Mucosa of stomach (tissue), 1 donor: ENCODE data around the gene OXA1L.
"Not testable (repeated sequence)": the region's sequence is repeated elsewhere in the genome, so short reads cannot be mapped to it uniquely, and the experiment has no call there.

ENCODE experiments used
- H3K27me3 ChIP-seq: one replicate; pipeline ENCODE4 v1.7.0; 2013; ENCODE audit warnings: mild to moderate bottlenecking, low read length; ENCODE audit not compliant: control insufficient read depth, insufficient read depth
- H3K36me3 ChIP-seq: one replicate; pipeline ENCODE4 v1.7.0; 2013; ENCODE audit warnings: low read length; ENCODE audit not compliant: control insufficient read depth, insufficient read depth
- H3K4me1 ChIP-seq: one replicate; pipeline ENCODE4 v1.7.0; 2013; ENCODE audit warnings: mild to moderate bottlenecking, low read length; ENCODE audit not compliant: control insufficient read depth, insufficient read depth
- H3K4me3 ChIP-seq: one replicate; pipeline ENCODE4 v1.7.0; 2013; ENCODE audit warnings: low read length
- H3K9ac ChIP-seq: one replicate; pipeline ENCODE4 v1.7.0; 2013; ENCODE audit warnings: mild to moderate bottlenecking, low read length, moderate library complexity
- H3K9me3 ChIP-seq: one replicate; pipeline ENCODE4 v1.7.0; 2013; ENCODE audit warnings: mild to moderate bottlenecking, low read length, moderate library complexity; ENCODE audit not compliant: control insufficient read depth
- donor health status: Pancreatic carcinoma.

Gene OXA1L

GRCh38 chr14:22805235-22805634 is 38.7 kb downstream of the OXA1L start:
- H3K4me3 ChIP-seq, H3K27me3 ChIP-seq, H3K9ac ChIP-seq, H3K4me1 ChIP-seq, H3K36me3 ChIP-seq, H3K9me3 ChIP-seq: not testable (repeated sequence)

DNA sequence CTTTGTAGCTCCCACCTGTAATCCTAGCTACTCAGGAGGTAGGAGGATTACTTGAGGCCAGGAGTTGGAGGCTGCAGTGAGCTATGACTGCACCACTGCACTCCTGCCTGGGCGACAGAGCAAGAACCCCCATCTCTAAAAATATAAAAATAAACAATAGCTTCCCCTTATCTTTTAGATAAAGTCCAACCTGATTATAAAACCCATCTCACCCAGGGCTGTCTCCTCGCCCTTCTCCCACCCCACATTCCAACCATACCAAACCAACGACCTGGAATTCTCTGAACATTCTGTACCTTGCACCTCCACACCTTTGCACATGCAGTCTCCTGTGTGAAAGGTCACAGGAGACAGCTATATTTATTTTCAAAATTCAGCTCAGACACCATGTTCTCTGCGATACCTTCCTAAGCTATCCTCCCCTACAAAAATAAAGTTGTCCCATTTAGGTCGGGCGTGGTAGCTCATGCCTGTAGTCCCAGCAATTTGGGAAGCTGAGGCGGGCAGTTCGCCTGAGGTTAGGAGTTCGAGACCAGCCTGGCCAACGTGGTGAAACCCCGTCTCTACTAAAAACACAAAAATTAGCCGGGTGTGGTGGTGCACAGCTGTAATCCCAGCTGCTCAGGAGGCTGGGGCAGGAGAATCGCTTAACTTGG is 41.1 kb downstream of the OXA1L start:
- Histone ChIP-seq H3K4me3 (no peak overlapping the region), H3K9ac (no peak overlapping the region), H3K4me1 (peaks cover 6% of the 10 kb centered on the region), H3K9me3 (no peaks in the 10 kb centered on the region), H3K36me3 (no peaks in the 10 kb centered on the region), H3K27me3 (no peaks in the 10 kb centered on the region)

DNA sequence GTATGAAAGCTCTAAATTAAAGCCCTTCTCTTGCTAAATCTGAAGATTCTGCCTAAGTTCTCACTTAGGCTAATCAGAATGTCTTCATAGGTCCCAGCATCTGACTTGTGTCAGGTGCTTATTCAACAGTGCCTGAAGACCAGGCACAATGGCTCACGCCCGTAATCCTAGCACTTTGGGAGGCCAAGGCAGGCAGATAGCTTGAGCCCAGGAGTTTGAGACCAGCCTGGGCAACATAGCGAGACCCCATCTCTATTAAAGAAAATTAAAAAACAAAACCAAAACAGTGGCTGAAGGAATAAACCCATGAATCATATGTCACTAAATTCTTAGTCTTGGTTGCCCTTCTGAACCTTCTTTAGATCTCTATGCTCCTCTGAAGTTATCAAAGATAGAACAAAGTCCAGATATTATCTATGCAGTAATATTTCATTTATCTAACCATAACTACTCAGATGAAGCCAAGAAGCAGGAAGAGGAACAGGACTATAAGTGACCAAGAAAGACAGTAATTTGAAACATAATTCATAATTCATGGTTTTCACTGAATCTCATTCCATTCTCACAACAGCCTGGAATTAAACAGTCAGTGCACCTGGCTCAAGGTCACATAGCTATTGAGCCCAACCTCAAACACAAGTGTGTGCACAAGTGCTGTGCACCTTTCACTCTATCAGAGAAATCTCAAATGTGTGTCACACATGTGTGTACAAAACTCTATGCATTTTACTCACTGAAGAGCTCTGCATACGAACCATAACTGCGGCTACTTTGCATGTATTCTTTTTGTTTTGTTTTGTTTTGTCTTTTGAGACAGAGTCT is 42.1 kb downstream of the OXA1L start:
- no peaks in the 10 kb centered on the region for H3K27me3 ChIP-seq
- H3K9me3 ChIP-seq = no peaks in the 10 kb centered on the region
- no peaks in the 10 kb centered on the region for H3K36me3 ChIP-seq
- no peak overlapping the region for H3K4me3 ChIP-seq
- peaks cover 5% of the 10 kb centered on the region for H3K4me1 ChIP-seq
- no peak overlapping the region for H3K9ac ChIP-seq

- H3K9ac ChIP-seq = no peak overlapping the region
- H3K4me3 ChIP-seq = no peak overlapping the region
- H3K4me1 ChIP-seq = peaks cover 16% of the 10 kb centered on the region
- H3K9me3 ChIP-seq = no peaks in the 10 kb centered on the region
- no peaks in the 10 kb centered on the region for H3K27me3 ChIP-seq
- no peaks in the 10 kb centered on the region for H3K36me3 ChIP-seq
Measured at GRCh38 chr14:22811722-22812121, 45.2 kb downstream of the OXA1L start.

DNA sequence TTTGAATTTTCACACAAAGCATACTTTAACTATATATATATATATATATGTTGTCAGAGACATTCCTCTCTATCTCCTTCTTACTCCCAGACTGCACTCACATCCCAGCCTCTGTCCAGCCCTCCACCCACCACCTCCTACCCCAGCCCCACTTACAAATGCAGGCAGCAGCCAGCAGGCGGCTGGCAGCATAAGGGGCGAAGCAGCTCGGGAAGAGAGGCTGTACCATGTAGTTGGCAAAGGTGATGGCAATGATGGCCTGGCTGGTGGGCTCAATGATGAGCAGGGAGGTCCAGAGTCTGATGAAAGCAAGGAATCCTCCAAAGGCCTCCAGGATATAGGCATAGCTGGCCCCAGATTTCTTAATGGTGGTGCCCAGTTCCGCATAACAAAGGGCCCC is 46.3 kb downstream of the OXA1L start:
- peaks cover 20% of the 10 kb centered on the region for H3K4me1 ChIP-seq
- no peaks in the 10 kb centered on the region for H3K27me3 ChIP-seq
- no peak overlapping the region for H3K9ac ChIP-seq
- no peak overlapping the region for H3K4me3 ChIP-seq
- no peaks in the 10 kb centered on the region for H3K9me3 ChIP-seq
- no peaks in the 10 kb centered on the region for H3K36me3 ChIP-seq

DNA sequence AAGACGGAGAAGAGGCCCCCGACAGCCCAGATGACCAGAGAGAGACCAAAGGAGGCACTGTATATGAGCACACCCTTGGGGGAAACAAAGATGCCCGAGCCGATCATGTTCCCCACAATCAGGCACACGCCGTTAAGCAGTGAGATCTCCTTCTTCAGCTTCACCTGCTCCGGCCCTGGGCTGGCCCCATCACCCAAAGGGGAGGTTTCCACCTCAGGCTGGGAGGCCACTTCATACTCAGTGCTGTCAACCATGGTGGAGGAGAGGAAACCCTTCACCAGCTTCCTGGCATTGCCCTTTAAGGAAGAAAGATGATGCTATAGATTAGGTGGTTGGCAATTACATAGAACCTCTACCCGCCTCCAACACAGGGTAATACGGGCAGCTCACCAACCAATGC is 46.7 kb downstream of the OXA1L start:
- Histone ChIP-seq H3K9ac (no peak overlapping the region), H3K4me3 (no peak overlapping the region), H3K36me3 (no peaks in the 10 kb centered on the region)

DNA sequence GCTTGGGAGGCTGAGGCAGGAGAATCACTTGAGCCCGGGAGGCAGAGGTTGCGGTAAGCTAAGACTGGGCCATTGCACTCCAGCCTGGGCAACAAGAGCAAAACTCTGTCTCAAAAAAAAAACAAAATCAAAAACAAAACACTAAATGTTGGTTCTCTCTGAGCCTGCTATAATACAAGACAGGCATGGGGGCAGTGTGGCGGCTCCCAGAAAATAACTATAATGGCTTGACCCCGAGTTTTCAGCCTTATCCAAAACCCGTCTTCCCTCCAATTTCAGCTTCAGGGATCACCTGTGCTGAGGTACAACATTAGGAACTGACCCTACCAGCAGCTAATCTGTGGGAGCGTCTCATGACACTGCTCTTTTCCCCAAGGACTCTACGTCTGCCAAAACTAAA is 47.9 kb downstream of the OXA1L start:
- Histone ChIP-seq H3K4me3 (no peak overlapping the region), H3K36me3 (no peaks in the 10 kb centered on the region), H3K9ac (no peak overlapping the region), H3K27me3 (no peaks in the 10 kb centered on the region), H3K4me1 (peaks cover 36% of the 10 kb centered on the region), H3K9me3 (no peaks in the 10 kb centered on the region)

More for the DNA sequence above, 46.7 kb downstream of the OXA1L start:
- Histone ChIP-seq H3K4me1 (peaks cover 24% of the 10 kb centered on the region), H3K9me3 (no peaks in the 10 kb centered on the region), H3K27me3 (no peaks in the 10 kb centered on the region)

GRCh38 chr14:22814941-22815713 is 48.6 kb downstream of the OXA1L start, which contains the start of gene SLC7A7:
Gene SLC7A7 (minus strand): TSS chr14:22815435. CDS start chr14:22813398, 2,037 bp downstream.
- H3K4me3 ChIP-seq = no peak within 1 kb of the TSS
- H3K9ac ChIP-seq = no peak within 1 kb of the TSS
- H3K27me3 ChIP-seq = no peaks in the 10 kb centered on the region
- H3K4me1 ChIP-seq = peaks cover 41% of the 10 kb centered on the region
- no peaks in the 10 kb centered on the region for H3K9me3 ChIP-seq
- H3K36me3 ChIP-seq = no peaks in the 10 kb centered on the region

GRCh38 chr14:22819151-22819988 is 52.9 kb downstream of the OXA1L start:
- H3K4me1 ChIP-seq = peaks cover 73% of the 10 kb centered on the region

GRCh38 chr14:22820731-22821130 is 54.2 kb downstream of the OXA1L start:
- Histone ChIP-seq H3K9me3 (no peaks in the 10 kb centered on the region), H3K4me3 (no peak overlapping the region), H3K27me3 (no peaks in the 10 kb centered on the region), H3K36me3 (no peaks in the 10 kb centered on the region), H3K4me1 (peaks cover 62% of the 10 kb centered on the region), H3K9ac (peak overlapping the region; percentile 84)

More at GRCh38 chr14:22819151-22819988, 52.9 kb downstream of the OXA1L start:
- Histone ChIP-seq H3K9me3 (no peaks in the 10 kb centered on the region), H3K9ac (peak overlapping the region; percentile 67), H3K4me3 (peak overlapping the region; percentile 32), H3K27me3 (no peaks in the 10 kb centered on the region), H3K36me3 (no peaks in the 10 kb centered on the region)

DNA sequence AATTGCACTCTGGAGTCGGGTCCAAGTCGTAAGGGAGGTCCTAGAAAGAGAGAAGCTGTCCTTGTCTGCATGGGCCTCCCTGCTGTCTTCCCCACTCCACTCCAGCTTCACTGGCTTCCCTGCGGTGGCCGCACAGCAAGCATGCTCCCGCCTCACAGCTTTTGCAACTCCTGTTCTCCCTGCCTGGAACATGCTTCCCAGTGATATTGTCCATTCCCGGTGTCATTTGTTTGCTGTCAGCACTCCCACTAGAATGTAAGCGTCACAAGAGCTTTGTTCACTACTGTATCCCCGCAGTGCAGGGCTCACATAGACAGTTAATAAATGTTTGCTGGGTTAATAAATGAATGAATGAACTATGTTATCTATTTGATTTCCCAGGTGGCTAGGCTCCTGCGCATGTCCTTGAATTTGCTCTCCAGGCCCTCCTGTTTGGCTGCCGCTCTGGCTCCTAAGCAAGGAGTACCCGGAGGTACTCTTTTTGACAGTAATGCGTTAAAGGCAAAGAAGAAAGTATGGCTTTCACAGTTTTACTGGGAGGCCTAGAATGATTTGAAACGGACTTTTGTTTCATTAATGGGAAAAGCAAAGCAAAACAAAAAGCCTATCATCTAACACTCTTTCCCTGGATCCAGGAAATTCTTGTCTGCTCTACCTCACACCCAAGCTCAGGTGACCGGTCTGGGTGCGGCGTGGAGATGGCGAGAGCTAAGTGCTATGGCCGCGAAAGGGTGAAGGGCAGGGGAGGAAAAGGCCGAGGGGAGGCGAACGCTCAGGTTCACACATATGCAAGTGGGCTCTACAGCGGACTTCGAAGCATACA is 54.9 kb downstream of the OXA1L start:
- Histone ChIP-seq H3K27me3 (no peaks in the 10 kb centered on the region), H3K9me3 (no peaks in the 10 kb centered on the region), H3K36me3 (no peaks in the 10 kb centered on the region), H3K4me3 (no peak overlapping the region), H3K9ac (peak overlapping the region; percentile 84), H3K4me1 (peaks cover 59% of the 10 kb centered on the region)
